Placental epithelial cell (primary cell): Measurements from ENCODE around the gene CLINT1. TPM values are rescaled to one million over a fixed set of nuclear protein-coding genes. Genes with fewer than 3 reads are reported as not detected.

Experiments used
- small RNA-seq: library from RNA; depleted of rRNA; stranded (forward); fragments of <200 nt; gene quantifications from one replicate; pipeline ENCODE3, GENCODE V24; 2012
- total RNA-seq: library from RNA; depleted of rRNA; stranded (reverse); fragments of >200 nt; gene quantifications from 2 replicates; pipeline ENCODE4 v1.2.3, GENCODE V29; 2012

CLINT1 gene
- 75.8 and 86.5 TPM in 2 replicates for total RNA-seq

GRCh38 chr5:157858527-157859226 is at the start of gene CLINT1:
CLINT1 (minus strand) TSS chr5:157859145; CDS start chr5:157858970, 175 bp downstream.

GRCh38 chr5:157743163-157744050 is 115.5 kb downstream of the CLINT1 start, which contains the start of gene LSM11:
LSM11 (plus strand) TSS chr5:157743712; CDS start chr5:157743751, 39 bp downstream.

Small RNA genes within 50 kb of the gene (small RNA-seq; reads per million reads assigned to genes)
- not detected for gene AC026407.1
- gene RNU6-260P = not detected

Other genes with a start within 250 kb of the CLINT1 start
- gene SOX30, start 206.7 kb downstream of the CLINT1 start, total RNA-seq = not detected in 2 replicates
- gene C5orf52, start 187.6 kb downstream of the CLINT1 start, total RNA-seq = not detected in 2 replicates
- gene THG1L, start 127.7 kb downstream of the CLINT1 start, total RNA-seq = 18.3 and 38.9 TPM in 2 replicates
- gene LSM11, start 115.4 kb downstream of the CLINT1 start, total RNA-seq = 5.0 and 7.1 TPM in 2 replicates